Measurements from ENCODE around the gene FAM184B. TPM values are rescaled to one million over a fixed set of nuclear protein-coding genes. Genes with fewer than 3 reads are reported as not detected.

FAM184B gene
- total and polyA plus RNA-seq, 2 of the 4 experiments (the other 2 are of a cell fraction) = 0.07 to 0.18 TPM

DNA sequence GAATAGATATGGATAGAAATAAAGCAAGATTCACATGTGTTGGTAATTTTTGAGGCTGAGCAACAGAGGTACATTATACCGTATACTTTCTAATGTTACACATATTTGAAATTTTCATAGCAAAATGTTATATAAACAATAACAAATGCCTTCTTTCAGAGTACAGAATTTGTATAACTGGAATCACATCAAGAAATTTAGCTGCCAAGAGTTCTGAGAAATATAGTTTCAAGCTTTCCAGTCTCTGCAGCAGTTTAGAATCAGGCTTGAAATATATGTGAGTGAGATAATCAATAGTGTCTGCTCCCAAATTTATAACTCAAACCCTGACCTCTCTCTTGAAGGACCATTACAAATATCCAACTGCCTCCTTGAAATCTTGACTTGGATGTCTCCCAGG, 23.8 kb downstream of the FAM184B start:
- no peak overlapping the region for H3K4me2 ChIP-seq (ENCODE audit: low read depth, low read length)
- WGBS, 2 experiments (ENCODE audit: extremely low coverage in 2 of 2, insufficient read length in 1 of 2) = no CpG with 5 or more reads among the region's 1 CpG
- no peak overlapping the region for H3K23ac ChIP-seq (ENCODE audit: low read depth, low read length)
- no peak for DNase-seq
- no peak overlapping the region for H2AFZ ChIP-seq (replicated peaks; ENCODE audit: low read length, poor library complexity)
- ChIA-PET CTCF (no interaction called here), POLR2A (ENCODE audit: unreplicated experiment) (interaction anchor here (0.6 kb wide), 1 partner anchor 33 kb away, joined by 3 read pairs; no protein-coding TSS in a partner anchor)
- in situ Hi-C loops (cut with MboI; ENCODE audit: low sequenced_read_pairs) (no loop called here), intact Hi-C loops (cut with micrococcal nuclease) (no loop called here), dilution Hi-C loops (cut with HindIII; ENCODE audit: low sequenced_read_pairs, unreplicated experiment) (no loop called here)
- H2BK5ac ChIP-seq (ENCODE audit: low read depth, low read length, poor library complexity, severe bottlenecking) = no peak overlapping the region
- ATAC-seq (ENCODE audit: low read depth) = no peak
- H2AK5ac ChIP-seq (ENCODE audit: low read depth, low read length) = no peak overlapping the region
- no peak overlapping the region for H2BK120ac ChIP-seq (ENCODE audit: low read depth, low read length)
- H3K27ac ChIP-seq (ENCODE audit: insufficient read depth, low read length) = no peak overlapping the region
- H4K8ac ChIP-seq (ENCODE audit: low read depth in 2 of 2, low read length in 2 of 2) = no peak overlapping the region
- peaks cover 3% of the 10 kb centered on the region for H3K27me3 ChIP-seq (ENCODE audit: control insufficient read depth, insufficient read depth, low read length)
- no peak overlapping the region for H3K4me3 ChIP-seq (ENCODE audit: insufficient read depth, low read depth, low read length)
- H3K36me3 ChIP-seq (ENCODE audit: control insufficient read depth, insufficient read depth, low read length) = no peaks in the 10 kb centered on the region
- no peaks in the 10 kb centered on the region for H3K9me1 ChIP-seq (ENCODE audit: insufficient read depth, low read length)
- no peaks in the 10 kb centered on the region for H4K20me1 ChIP-seq (ENCODE audit: insufficient read depth, low read length)
- H4K5ac ChIP-seq (ENCODE audit: low read depth, low read length) = no peak overlapping the region
- no peak overlapping the region for H3K9ac ChIP-seq (ENCODE audit: low read depth, low read length)
- no peak overlapping the region for H2BK15ac ChIP-seq (ENCODE audit: low read depth, low read length)
- no peak overlapping the region for H3K14ac ChIP-seq (replicated peaks; ENCODE audit: low read depth, low read length)
- no peak overlapping the region for H4K91ac ChIP-seq (ENCODE audit: insufficient read depth, low read depth, low read length)
- TF ChIP-seq RCOR1 (IDR thresholded peaks at IDR 0.05; ENCODE audit: insufficient replicate concordance, low read length) (no peak), CTCF (conservative IDR thresholded peaks at IDR 0.05; ENCODE audit: low read depth, low read length) (no peak), MAZ (IDR thresholded peaks at IDR 0.05; ENCODE audit: borderline replicate concordance, low read depth, low read length) (no peak), MXI1 (IDR thresholded peaks at IDR 0.05; ENCODE audit: borderline replicate concordance, low read depth, low read length) (no peak), NFE2L2 (IDR thresholded peaks at IDR 0.05; ENCODE audit: low read depth, low read length) (no peak), MAFK (IDR thresholded peaks at IDR 0.05; ENCODE audit: low read depth, low read length) (no peak), CEBPB (IDR thresholded peaks at IDR 0.05; ENCODE audit: low read depth, low read length) (no peak), BHLHE40 (IDR thresholded peaks at IDR 0.05; ENCODE audit: low read depth, low read length) (no peak), RFX5 (IDR thresholded peaks at IDR 0.05; ENCODE audit: low read depth, low read length) (no peak), CHD1 (IDR thresholded peaks at IDR 0.05; ENCODE audit: low read depth, low read length) (no peak), RAD21 (IDR thresholded peaks at IDR 0.05; ENCODE audit: low read length) (no peak), SMC3 (IDR thresholded peaks at IDR 0.05; ENCODE audit: low read depth, low read length) (no peak), POLR2A (IDR thresholded peaks at IDR 0.05; ENCODE audit: low read depth, low read length) (no peak), FOS (IDR thresholded peaks at IDR 0.05; ENCODE audit: low read depth, low read length) (no peak)
- TF ChIP-seq, protein P1, sequence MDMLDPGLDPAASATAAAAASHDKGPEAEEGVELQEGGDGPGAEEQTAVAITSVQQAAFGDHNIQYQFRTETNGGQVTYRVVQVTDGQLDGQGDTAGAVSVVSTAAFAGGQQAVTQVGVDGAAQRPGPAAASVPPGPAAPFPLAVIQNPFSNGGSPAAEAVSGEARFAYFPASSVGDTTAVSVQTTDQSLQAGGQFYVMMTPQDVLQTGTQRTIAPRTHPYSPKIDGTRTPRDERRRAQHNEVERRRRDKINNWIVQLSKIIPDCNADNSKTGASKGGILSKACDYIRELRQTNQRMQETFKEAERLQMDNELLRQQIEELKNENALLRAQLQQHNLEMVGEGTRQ (IDR thresholded peaks at IDR 0.05; ENCODE audit: low read depth, low read length) = no peak
- TF ChIP-seq, protein P2, sequence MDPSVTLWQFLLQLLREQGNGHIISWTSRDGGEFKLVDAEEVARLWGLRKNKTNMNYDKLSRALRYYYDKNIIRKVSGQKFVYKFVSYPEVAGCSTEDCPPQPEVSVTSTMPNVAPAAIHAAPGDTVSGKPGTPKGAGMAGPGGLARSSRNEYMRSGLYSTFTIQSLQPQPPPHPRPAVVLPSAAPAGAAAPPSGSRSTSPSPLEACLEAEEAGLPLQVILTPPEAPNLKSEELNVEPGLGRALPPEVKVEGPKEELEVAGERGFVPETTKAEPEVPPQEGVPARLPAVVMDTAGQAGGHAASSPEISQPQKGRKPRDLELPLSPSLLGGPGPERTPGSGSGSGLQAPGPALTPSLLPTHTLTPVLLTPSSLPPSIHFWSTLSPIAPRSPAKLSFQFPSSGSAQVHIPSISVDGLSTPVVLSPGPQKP (IDR thresholded peaks at IDR 0.05; ENCODE audit: borderline replicate concordance, low read depth, low read length) = no peak
- H3K56ac ChIP-seq (ENCODE audit: extremely low read depth, insufficient read depth, low read length) = no peak overlapping the region
- no peak overlapping the region for H3K18ac ChIP-seq (ENCODE audit: low read depth, low read length)
- H2BK20ac ChIP-seq (ENCODE audit: low read depth, low read length) = no peak overlapping the region
- no TSS peak for BruUV-seq (replicated peaks)
- H3K9me3 ChIP-seq (ENCODE audit: control insufficient read depth, insufficient read depth, low read length) = no peaks in the 10 kb centered on the region
- H3K4ac ChIP-seq (ENCODE audit: low read depth, low read length) = no peak overlapping the region
- H3K4me1 ChIP-seq (ENCODE audit: control insufficient read depth, insufficient read depth, low read length) = no peaks in the 10 kb centered on the region
- no peaks in the 10 kb centered on the region for H3K79me1 ChIP-seq (ENCODE audit: low read depth in 1 of 2, low read length in 2 of 2)
- H2AK9ac ChIP-seq (replicated peaks; ENCODE audit: low read depth, low read length, poor library complexity) = no peak overlapping the region
